GM19397 (cell line): Measurements from ENCODE around the gene FREY1.

Source experiments
- ATAC-seq: cut with Tn5 transposase; IDR thresholded peaks from one replicate; pipeline ENCODE4 v1.9.1; 2021; ENCODE audit warnings: mild to moderate bottlenecking, moderate library complexity; ENCODE audit not compliant: unreplicated experiment

The FREY1 gene

DNA sequence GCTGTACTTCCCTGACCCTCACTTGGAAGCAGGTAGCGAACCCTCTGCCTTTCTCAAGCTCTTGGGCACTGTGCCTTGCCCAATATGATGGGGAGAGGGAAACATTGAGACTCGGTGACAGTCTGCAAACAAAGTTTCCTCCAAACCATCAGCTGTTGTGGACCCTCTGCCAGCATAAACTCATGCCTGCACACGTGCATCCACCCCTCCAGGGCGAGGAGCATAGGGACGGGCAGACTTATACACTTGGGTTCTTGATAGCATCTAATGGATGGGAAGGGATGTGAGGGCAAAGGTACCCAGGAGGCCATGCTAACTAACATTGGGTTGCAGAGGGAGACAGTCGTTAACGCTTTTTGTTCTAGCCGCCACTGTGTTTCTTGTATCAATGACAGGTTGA is 29.9 kb downstream of the FREY1 start:
- no peak for ATAC-seq

DNA sequence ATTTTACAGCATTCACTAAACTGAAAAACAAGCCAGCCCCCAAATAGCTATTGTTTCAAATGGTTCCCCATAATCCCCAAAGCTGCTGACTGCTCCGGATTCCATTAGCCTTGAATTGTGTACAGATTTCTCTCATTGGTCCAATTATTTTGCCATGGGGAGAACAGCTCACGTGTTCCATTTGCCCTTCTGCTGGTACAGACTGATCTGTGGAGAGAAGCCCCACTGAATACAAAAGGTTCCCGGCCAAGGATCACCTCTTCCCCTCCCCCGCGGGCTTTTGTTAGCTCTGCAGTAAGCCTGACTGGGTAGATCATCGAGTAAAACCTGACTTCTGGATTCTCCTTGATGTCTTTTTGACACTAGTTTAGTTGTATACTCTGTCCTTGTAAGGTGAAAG is 30.7 kb downstream of the FREY1 start:
- ATAC-seq: no peak

DNA sequence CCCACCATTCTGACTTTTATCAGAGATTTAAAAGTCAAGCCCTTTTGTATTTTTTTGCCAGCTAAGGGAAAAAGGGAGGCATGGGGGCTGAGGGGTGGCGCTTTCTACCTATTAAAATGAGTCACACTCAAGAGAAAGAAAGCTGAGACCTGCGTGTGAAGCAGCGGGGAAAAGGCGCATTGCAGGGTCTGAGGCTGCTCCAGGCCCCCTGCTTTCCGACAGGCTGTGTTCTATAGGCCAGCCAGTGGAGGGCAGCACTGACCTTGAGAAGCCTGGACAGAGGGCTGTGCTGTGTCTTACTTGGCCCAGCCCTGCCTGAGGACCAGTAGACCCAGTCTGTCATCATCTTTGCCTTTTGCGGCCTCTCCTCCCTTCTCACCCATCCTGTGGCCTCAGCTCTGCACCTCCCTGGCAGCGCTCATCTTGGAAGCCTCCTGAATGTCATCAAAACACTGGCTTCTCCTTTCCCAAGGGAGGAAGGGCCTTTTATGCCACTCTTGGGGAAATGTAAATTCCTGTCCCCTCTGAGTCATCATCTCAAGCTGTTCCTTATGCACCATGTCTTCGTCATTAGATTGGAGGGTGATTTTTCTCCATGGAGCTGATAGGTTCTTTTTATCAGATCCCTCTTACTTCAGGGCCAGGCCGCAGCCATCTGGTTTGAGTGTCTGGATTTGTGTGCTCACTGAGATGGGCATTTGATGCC is 34.3 kb downstream of the FREY1 start:
- ATAC-seq: no peak

DNA sequence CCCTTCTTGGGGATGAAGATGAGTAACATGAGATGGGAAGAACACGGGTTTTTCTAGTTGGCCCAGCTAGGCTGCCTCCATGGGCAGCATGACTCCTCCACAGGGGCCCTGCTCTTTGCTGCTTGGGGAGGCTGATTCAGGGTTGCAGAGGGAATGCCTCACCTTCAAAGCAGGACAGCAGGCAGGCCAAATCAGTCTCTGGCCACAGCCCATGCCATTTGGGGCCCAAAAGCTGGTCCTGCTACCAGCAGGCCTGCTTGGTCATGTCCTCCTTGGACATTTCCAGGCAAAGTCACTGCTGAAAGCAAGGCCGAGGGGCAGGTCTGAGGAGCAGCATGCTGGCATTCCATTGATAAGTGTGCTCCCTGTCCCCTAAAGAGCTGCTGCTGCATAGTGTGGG is 35.4 kb downstream of the FREY1 start:
- ATAC-seq: no peak

DNA sequence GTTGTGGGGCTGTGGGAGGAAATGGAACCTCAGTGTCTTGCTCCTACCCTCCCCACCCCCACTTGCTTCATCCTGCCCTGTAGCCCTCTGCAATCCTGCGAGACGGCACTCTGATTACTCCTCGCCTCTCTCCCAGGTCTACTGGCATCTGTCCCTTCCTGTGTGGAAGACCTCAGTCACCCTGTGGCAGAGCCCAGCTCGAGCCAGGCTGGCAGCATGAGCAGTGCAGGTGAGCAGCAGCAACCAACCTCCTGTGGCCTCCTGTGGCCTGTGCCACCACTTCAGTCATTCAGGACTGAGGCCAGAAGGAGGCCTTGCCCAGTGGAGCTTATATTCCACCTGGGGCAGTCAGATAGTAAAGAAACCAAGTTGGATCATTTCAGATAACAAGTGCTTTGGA is 36.4 kb downstream of the FREY1 start:
- no peak for ATAC-seq

DNA sequence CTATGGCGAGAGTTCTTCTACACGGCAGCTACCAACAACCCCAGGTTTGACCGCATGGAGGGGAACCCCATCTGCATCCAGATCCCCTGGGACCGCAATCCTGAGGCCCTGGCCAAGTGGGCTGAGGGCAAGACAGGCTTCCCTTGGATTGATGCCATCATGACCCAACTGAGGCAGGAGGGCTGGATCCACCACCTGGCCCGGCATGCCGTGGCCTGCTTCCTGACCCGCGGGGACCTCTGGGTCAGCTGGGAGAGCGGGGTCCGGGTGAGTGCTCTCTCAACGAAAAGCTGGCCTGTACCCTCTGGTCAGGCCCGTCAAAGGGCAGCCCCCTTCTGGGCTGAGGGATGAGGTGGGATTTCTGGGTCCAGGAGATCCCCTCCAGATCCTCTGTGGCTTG is 37.5 kb downstream of the FREY1 start:
- no peak for ATAC-seq

DNA sequence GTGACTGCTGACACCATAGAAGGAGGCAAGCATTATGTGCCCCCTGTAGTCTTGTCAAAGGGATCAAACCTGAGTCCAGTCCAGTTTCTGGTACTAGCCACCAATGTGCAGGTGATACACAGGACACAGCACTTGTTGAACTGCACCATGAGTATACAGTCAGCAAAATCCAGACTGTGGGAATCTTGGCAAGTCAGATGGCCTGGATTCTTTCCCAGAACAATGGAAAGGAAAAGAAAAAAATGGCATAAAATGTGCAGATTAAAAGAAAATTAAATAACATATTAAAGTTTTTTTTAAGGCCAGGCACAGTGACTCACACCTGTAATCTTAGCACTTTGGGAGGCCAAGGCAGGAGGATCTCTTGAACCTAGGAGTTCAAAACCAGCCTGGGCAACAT is 43.0 kb downstream of the FREY1 start:
- ATAC-seq: no peak

DNA sequence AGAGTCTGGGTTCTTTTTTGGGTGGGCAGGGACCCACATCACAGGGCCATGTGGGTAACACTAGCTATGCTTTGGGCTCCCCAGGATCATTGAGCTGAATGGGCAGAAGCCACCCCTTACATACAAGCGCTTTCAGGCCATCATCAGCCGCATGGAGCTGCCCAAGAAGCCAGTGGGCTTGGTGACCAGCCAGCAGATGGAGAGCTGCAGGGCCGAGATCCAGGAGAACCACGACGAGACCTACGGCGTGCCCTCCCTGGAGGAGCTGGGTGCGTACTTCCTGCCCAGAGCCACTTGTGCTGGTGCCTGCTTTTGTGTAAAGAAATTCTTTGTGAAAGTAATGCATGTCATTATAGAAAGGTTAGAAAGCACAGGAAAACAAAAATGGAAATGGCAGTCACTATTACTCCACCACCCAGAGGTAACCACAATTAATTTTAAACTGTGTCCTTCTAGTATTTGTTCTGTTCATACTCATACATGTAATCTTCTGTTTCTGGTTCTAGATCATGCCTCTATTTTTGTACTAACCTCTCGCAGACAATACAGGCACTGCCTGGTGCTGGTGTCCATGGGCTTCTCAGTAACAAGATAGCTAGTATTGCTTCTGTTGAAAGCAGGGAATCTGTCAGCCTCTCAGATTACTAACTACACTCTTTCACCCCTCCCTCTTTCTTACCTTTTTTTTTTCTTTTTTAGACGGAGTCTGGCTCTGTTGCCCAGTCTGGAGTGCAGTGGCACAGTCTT is 46.1 kb downstream of the FREY1 start:
- no peak for ATAC-seq

DNA sequence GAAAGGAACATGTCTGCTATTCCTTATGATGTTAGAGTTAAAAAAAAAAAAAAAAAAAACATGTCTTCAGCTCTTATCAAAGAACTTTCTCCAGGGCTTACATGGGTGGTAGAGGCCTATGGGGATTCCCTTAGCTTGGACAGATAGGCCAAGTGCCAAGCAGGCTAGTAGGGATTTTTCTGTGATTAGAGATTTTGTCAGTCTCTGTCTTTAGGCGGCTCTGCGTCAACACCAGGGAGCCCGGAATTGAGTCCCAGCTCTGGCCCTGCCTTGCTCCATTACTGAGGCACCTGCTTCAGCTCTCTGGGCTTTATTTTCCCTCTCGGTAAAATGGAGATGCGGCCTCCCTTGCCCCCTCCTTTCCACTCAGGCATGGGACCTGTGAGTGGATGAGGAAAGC is 46.7 kb downstream of the FREY1 start:
- no peak for ATAC-seq

DNA sequence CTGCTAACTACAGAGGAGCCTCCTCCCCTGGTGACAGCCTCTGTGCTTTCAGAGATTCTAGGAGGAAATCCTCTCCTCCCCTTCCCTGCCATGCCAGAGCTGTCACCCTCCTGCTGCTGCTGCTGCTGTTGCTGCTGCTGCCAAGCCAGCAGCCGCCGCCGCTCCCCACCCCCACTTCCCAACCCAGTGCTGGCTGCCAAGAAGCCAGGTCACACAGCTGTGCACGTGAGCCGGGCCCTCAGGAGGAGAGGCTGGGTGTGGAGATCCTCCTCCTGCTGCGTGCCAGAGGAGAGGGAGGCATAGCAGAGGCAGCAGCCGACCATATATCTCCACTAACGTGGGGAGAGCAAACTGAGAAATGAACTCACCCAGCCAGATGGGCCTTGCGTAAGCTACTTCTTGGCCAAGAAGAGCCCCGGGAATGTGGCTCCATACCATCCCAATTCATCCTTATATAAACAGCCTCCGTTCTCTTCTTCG is 47.4 kb downstream of the FREY1 start:
- ATAC-seq: no peak

DNA sequence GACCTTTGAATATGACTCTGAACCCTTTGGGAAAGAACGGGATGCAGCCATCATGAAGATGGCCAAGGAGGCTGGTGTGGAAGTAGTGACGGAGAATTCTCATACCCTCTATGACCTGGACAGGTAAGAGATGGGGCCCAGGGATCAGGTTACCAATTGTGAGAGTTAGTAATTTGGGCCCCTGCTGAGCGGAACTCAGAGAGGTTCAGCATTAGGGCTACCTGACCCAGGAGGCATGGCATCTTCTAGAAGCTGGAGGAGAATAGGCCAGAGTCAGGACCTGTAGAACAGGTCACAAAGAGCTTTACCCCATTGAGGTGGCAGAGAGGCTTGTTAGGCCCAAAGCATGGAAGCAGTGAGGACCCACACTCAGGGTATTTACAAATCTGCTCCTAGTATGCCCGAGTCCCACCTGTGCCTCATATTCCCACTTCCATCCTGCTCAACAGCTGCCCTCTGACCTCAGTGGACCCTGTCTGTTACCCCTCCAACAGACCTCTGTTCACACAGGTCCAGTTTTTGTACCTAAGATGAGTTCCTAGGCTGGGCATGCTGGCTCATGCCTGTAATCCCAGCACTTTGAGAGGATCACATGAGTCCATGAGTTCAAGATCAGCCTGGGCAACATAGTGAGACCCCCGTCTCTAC is 48.2 kb downstream of the FREY1 start:
- no peak for ATAC-seq

DNA sequence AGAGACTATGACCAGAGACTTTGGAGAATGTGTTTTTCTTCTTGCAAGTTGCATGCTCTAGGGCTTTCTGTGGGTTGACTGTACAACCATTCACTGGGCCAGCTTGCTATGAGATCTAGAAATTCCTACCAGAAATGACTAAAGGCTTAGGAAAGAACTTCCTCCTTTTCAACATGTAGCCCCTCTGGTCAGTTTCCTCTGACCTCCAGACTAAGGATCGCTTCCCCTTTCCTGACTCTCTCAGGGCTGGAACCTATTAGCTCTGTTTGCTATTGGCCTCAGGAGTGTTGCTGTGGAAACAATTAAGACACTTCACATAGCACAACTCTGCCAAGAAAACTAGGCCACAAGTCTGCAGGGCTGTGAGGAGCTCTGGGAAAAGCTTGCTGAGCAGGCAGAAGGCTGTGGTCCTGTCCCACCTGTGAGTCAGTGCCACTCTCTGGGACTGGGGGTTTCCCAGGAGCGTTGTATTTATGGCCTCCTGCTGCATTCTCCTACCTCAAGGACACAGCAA is 49.1 kb downstream of the FREY1 start:
- no peak for ATAC-seq
